SK-N-MC (cell line): ENCODE data around the gene MBD2.

Experiments used
- DNase-seq: peaks from one replicate; pipeline ENCODE4 v3.0.0-alpha.2; 2011; ENCODE audit warnings: low read depth, low spot score
- H3K27ac ChIP-seq: fragments of 200-600 bp; sonication (generic); 2 replicates; pipeline ENCODE4 v1.5.1; 2016; ENCODE audit warnings: mixed run types
- H3K36me3 ChIP-seq: fragments of 200-600 bp; sonication (generic); 2 replicates; pipeline ENCODE4 v1.6.1; 2017; ENCODE audit warnings: antibody characterized with exemption, low read length, mixed read lengths; ENCODE audit not compliant: insufficient read depth
- H3K4me3 ChIP-seq: fragments of 200-600 bp; sonication (generic); 2 replicates; pipeline ENCODE4 v1.5.1; 2016
- H3K9ac ChIP-seq: fragments of 200-600 bp; sonication (generic); 2 replicates; pipeline ENCODE4 v1.8.0; 2017; ENCODE audit warnings: mixed run types, mixed read lengths; ENCODE audit not compliant: insufficient read length
- H3K9me3 ChIP-seq: fragments of 200-600 bp; sonication (generic); 2 replicates; pipeline ENCODE4 v1.6.1; 2017; ENCODE audit warnings: low read depth, mild to moderate bottlenecking, antibody characterized with exemption, low read length, moderate library complexity, mixed read lengths
- EZH2 ChIP-seq: fragments of 200-600 bp; sonication (generic); IDR thresholded peaks from one replicate; pipeline ENCODE4 v1.6.1; 2017; ENCODE audit warnings: antibody characterized with exemption
- FOXP2 ChIP-seq: optimal IDR thresholded peaks from 2 replicates; pipeline ENCODE3; 2011; ENCODE audit warnings: mild to moderate bottlenecking, moderate library complexity; ENCODE audit not compliant: insufficient read depth; ENCODE audit errors: extremely low read length, control extremely low read depth
- POLR2AphosphoS5 ChIP-seq: IDR thresholded peaks from 2 replicates; pipeline ENCODE4 v1.6.1; 2012; ENCODE audit warnings: mild to moderate bottlenecking, low read depth, low read length, borderline replicate concordance

The MBD2 gene

GRCh38 chr18:54257015-54257414 is 32.5 kb upstream of the MBD2 start:
- Histone ChIP-seq H3K4me3 (peak overlapping the region; percentile 45), H3K27ac (peak overlapping the region; percentile 96), H3K36me3 (no peaks in the 10 kb centered on the region), H3K9ac (peak overlapping the region; percentile 51), H3K9me3 (no peaks in the 10 kb centered on the region)
- peak; percentile 62 for DNase-seq
- TF ChIP-seq EZH2 = no peak
- no peak; the same call in 1 of the 2 replicates for TF ChIP-seq POLR2AphosphoS5
- no peak for TF ChIP-seq FOXP2

GRCh38 chr18:54255141-54255540 is 30.7 kb upstream of the MBD2 start:
- Histone ChIP-seq H3K9me3 (no peaks in the 10 kb centered on the region), H3K36me3 (no peaks in the 10 kb centered on the region), H3K27ac (peak overlapping the region; percentile 57; the same call in 1 of the 2 replicates), H3K4me3 (no peak overlapping the region), H3K9ac (no peak overlapping the region)
- DNase-seq = no peak
- TF ChIP-seq FOXP2 (no peak), POLR2AphosphoS5 (no peak), EZH2 (no peak)

GRCh38 chr18:54254265-54254758 is 29.8 kb upstream of the MBD2 start:
- Histone ChIP-seq H3K36me3 (no peaks in the 10 kb centered on the region), H3K9ac (peak overlapping the region; percentile 7), H3K27ac (peak overlapping the region; percentile 57), H3K9me3 (no peaks in the 10 kb centered on the region), H3K4me3 (peak overlapping the region; percentile 62)
- no peak for DNase-seq
- TF ChIP-seq EZH2 (no peak), FOXP2 (no peak), POLR2AphosphoS5 (no peak)

- no peak for TF ChIP-seq EZH2
- TF ChIP-seq FOXP2 = no peak
- no peak for TF ChIP-seq POLR2AphosphoS5
- Histone ChIP-seq H3K36me3 (no peaks in the 10 kb centered on the region), H3K9ac (no peak overlapping the region), H3K4me3 (no peak overlapping the region), H3K27ac (peak overlapping the region; percentile 63; the same call in 1 of the 2 replicates), H3K9me3 (no peaks in the 10 kb centered on the region)
- DNase-seq = no peak
Observed at GRCh38 chr18:54251606-54252390, 27.3 kb upstream of the MBD2 start.

- no peak for DNase-seq
- H3K9me3 ChIP-seq = no peaks in the 10 kb centered on the region
- peak overlapping the region; percentile 63; the same call in 1 of the 2 replicates for H3K27ac ChIP-seq
- TF ChIP-seq FOXP2 (no peak), EZH2 (no peak), POLR2AphosphoS5 (no peak)
- H3K4me3 ChIP-seq = no peak overlapping the region
- no peaks in the 10 kb centered on the region for H3K36me3 ChIP-seq
- H3K9ac ChIP-seq = no peak overlapping the region
Observed at GRCh38 chr18:54250846-54251261, 26.4 kb upstream of the MBD2 start.

- H3K27ac ChIP-seq = peak overlapping the region; percentile 89
- H3K9ac ChIP-seq = peak overlapping the region; percentile 60
- TF ChIP-seq POLR2AphosphoS5 (no peak), EZH2 (no peak), FOXP2 (no peak)
- H3K9me3 ChIP-seq = no peaks in the 10 kb centered on the region
- no peak for DNase-seq
- no peaks in the 10 kb centered on the region for H3K36me3 ChIP-seq
- peak overlapping the region; percentile 55 for H3K4me3 ChIP-seq
Observed at GRCh38 chr18:54247511-54248175, 23.2 kb upstream of the MBD2 start.

GRCh38 chr18:54242327-54242726 is 17.9 kb upstream of the MBD2 start:
- Histone ChIP-seq H3K36me3 (no peaks in the 10 kb centered on the region), H3K27ac (no peak overlapping the region), H3K9me3 (no peaks in the 10 kb centered on the region), H3K9ac (no peak overlapping the region), H3K4me3 (no peak overlapping the region)
- TF ChIP-seq POLR2AphosphoS5 = no peak
- no peak for TF ChIP-seq FOXP2
- no peak for TF ChIP-seq EZH2
- no peak for DNase-seq

- no peak overlapping the region for H3K4me3 ChIP-seq
- H3K9me3 ChIP-seq = no peaks in the 10 kb centered on the region
- no peak overlapping the region for H3K9ac ChIP-seq
- TF ChIP-seq FOXP2 (no peak), EZH2 (no peak), POLR2AphosphoS5 (no peak)
- DNase-seq = no peak
- no peaks in the 10 kb centered on the region for H3K36me3 ChIP-seq
- no peak overlapping the region for H3K27ac ChIP-seq
Observed at GRCh38 chr18:54241483-54241882, 17.0 kb upstream of the MBD2 start.
